Keratinocyte (primary cell): ENCODE results near the gene FMR1NB. TPM values are rescaled to one million over a fixed set of nuclear protein-coding genes. Genes with fewer than 3 reads are reported as not detected.

Source experiments
- DNase-seq: peaks from one replicate; pipeline ENCODE4 v3.0.0-alpha.2; 2011; ENCODE audit warnings: low read depth, missing footprints, low spot score
- FAIRE-seq: peaks from 2 replicates; lab custom pipeline; 2011; peaks lifted over from hg19 to GRCh38; lab: Jason Lieb, UNC
- H2AFZ ChIP-seq: 2 replicates; pipeline ENCODE4 v1.6.0; 2012; ENCODE audit warnings: low read length, control low read depth, inconsistent platforms; ENCODE audit not compliant: control insufficient read depth
- H3K27ac ChIP-seq: 2 replicates; pipeline ENCODE4 v1.5.1; 2011; ENCODE audit warnings: low read length; ENCODE audit not compliant: control insufficient read depth, insufficient read depth
- H3K27me3 ChIP-seq: 3 replicates; pipeline ENCODE4 v1.6.0; 2011; ENCODE audit warnings: low read length; ENCODE audit not compliant: control insufficient read depth, insufficient read depth; ENCODE audit errors: extremely low read depth
- H3K36me3 ChIP-seq, 2 experiments: 2 replicates in 1 of 2; 3 replicates in 1 of 2; pipeline ENCODE4 v1.5.1; 2011; ENCODE audit warnings: low read length in 2 of 2, mild to moderate bottlenecking in 1 of 2; ENCODE audit not compliant: control insufficient read depth in 2 of 2, insufficient read depth in 2 of 2; ENCODE audit errors: extremely low read depth in 1 of 2
- H3K4me1 ChIP-seq: 3 replicates; pipeline ENCODE4 v1.5.1; 2011; ENCODE audit warnings: low read length; ENCODE audit not compliant: control insufficient read depth, insufficient read depth; ENCODE audit errors: extremely low read depth
- H3K4me2 ChIP-seq: 3 replicates; pipeline ENCODE4 v1.6.0; 2011; ENCODE audit warnings: low read depth, low read length; ENCODE audit not compliant: control insufficient read depth, insufficient read depth; ENCODE audit errors: extremely low read depth
- H3K4me3 ChIP-seq, 3 experiments: fragments of 200-600 bp in 1 of 3; sonication (generic) in 1 of 3; 2 replicates in 2 of 3; 3 replicates in 1 of 3; pipeline ENCODE4 v1.5.1; 2011 to 2016; ENCODE audit warnings: low read length in 3 of 3, mild to moderate bottlenecking in 3 of 3, control low read depth in 2 of 3, inconsistent platforms in 1 of 3, low read depth in 1 of 3, mixed read lengths in 1 of 3, mixed run types in 1 of 3, moderate library complexity in 1 of 3; ENCODE audit not compliant: control insufficient read depth in 2 of 3, insufficient read depth in 2 of 3; ENCODE audit errors: extremely low read depth in 1 of 3
- H3K79me2 ChIP-seq: 2 replicates; pipeline ENCODE4 v1.6.0; 2012; ENCODE audit warnings: low read length; ENCODE audit not compliant: control insufficient read depth, insufficient read depth
- H3K9ac ChIP-seq: 3 replicates; pipeline ENCODE4 v1.6.0; 2011; ENCODE audit warnings: low read length; ENCODE audit not compliant: control insufficient read depth, insufficient read depth; ENCODE audit errors: extremely low read depth
- H3K9me1 ChIP-seq: 3 replicates; pipeline ENCODE4 v1.6.0; 2011; ENCODE audit warnings: low read length; ENCODE audit not compliant: control insufficient read depth, insufficient read depth; ENCODE audit errors: extremely low read depth
- H3K9me3 ChIP-seq: 2 replicates; pipeline ENCODE4 v1.5.1; 2012; ENCODE audit warnings: low read depth, low read length; ENCODE audit not compliant: control insufficient read depth
- H4K20me1 ChIP-seq: 3 replicates; pipeline ENCODE4 v1.6.0; 2011; ENCODE audit warnings: low read length; ENCODE audit not compliant: control insufficient read depth, insufficient read depth; ENCODE audit errors: extremely low read depth
- EZH2 ChIP-seq: IDR thresholded peaks from one replicate; pipeline ENCODE4 v1.6.1; 2012; ENCODE audit warnings: inconsistent platforms, mild to moderate bottlenecking, low read length, moderate library complexity
- dilution Hi-C: fragments of 300-500 bp; cut with MboI; formaldehyde crosslinking; loops from one replicate; pipeline ENCODE4 v1.7.0; 2020; ENCODE audit warnings: low sequenced_read_pairs; ENCODE audit not compliant: extremely low pct_ligation_motif_present
- polyA plus RNA-seq, 5 experiments: library from polyadenylated mRNA; depleted of rRNA in 3 of 5; stranded (reverse) in 3 of 5; stranded (forward) in 1 of 5; unstranded in 1 of 5; fragments of >200 nt; gene quantifications; 1 replicate in 1 of 5; 2 replicates in 3 of 5; 3 replicates in 1 of 5; pipeline versions ENCODE4 v1.2.1 to v1.2.3, GENCODE V29; 2011 to 2012; ENCODE audit warnings: missing spikeins in 2 of 5, low read depth in 1 of 5, low replicate concordance in 1 of 5
- TF ChIP-seq, protein P1 (sequence below), 3 experiments: IDR thresholded peaks in 1 of 3; conservative IDR thresholded peaks in 1 of 3; optimal IDR thresholded peaks in 1 of 3; 2 replicates in 2 of 3; 3 replicates in 1 of 3; pipeline versions ENCODE3 to v1.5.1; 2011; ENCODE audit warnings: low read length in 3 of 3, mild to moderate bottlenecking in 3 of 3, moderate library complexity in 2 of 3, control low read depth in 1 of 3, inconsistent platforms in 1 of 3; ENCODE audit not compliant: insufficient read depth in 2 of 3; ENCODE audit errors: extremely low read depth in 1 of 3

The FMR1NB gene
- polyA plus RNA-seq, 1 donor (not counting 4 experiments of a cell fraction or from before 2014, with no cell fraction given) = not detected

DNA sequence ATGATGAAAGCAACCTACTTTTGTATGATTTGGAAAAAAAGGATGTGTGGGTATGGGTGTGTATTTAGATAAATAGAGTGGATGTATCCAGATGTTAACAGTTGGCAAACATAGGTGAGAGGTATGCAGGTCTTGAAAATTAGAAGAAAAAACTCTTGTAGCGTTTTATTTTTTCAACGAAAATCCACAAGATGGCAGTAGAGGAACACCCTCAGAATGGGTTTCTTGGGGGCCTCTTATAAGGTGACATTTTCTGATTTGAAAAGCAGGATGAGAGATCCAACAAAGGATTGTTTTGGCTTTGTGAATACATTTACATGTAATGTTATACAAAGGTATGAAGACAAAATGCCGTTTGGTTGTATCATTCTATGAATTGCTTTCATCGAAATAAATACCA lies 68.3 kb downstream of the FMR1NB start:
- Histone ChIP-seq H3K36me3 (no peaks in the 10 kb centered on the region), H4K20me1 (no peaks in the 10 kb centered on the region), H3K4me3 (no peak overlapping the region), H3K79me2 (no peaks in the 10 kb centered on the region), H3K27ac (no peak overlapping the region), H3K4me1 (no peaks in the 10 kb centered on the region), H3K4me2 (no peak overlapping the region), H2AFZ (no peak overlapping the region), H3K9me3 (no peaks in the 10 kb centered on the region), H3K9ac (no peak overlapping the region), H3K9me1 (no peaks in the 10 kb centered on the region), H3K27me3 (no peaks in the 10 kb centered on the region)
- no peak for TF ChIP-seq EZH2
- TF ChIP-seq, protein P1, sequence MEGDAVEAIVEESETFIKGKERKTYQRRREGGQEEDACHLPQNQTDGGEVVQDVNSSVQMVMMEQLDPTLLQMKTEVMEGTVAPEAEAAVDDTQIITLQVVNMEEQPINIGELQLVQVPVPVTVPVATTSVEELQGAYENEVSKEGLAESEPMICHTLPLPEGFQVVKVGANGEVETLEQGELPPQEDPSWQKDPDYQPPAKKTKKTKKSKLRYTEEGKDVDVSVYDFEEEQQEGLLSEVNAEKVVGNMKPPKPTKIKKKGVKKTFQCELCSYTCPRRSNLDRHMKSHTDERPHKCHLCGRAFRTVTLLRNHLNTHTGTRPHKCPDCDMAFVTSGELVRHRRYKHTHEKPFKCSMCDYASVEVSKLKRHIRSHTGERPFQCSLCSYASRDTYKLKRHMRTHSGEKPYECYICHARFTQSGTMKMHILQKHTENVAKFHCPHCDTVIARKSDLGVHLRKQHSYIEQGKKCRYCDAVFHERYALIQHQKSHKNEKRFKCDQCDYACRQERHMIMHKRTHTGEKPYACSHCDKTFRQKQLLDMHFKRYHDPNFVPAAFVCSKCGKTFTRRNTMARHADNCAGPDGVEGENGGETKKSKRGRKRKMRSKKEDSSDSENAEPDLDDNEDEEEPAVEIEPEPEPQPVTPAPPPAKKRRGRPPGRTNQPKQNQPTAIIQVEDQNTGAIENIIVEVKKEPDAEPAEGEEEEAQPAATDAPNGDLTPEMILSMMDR (optimal IDR thresholded peaks at IDR 0.05 in 1 of 3, IDR thresholded peaks at IDR 0.05 in 1 of 3, conservative IDR thresholded peaks at IDR 0.05 in 1 of 3; ENCODE audit: extremely low read depth in 1 of 3, insufficient read depth in 2 of 3, low read length in 3 of 3) = peak in 2 of 3 experiments; percentile 27 to 47
- dilution Hi-C loops = no loop called here
- FAIRE-seq (no peak), DNase-seq (no peak)

DNA sequence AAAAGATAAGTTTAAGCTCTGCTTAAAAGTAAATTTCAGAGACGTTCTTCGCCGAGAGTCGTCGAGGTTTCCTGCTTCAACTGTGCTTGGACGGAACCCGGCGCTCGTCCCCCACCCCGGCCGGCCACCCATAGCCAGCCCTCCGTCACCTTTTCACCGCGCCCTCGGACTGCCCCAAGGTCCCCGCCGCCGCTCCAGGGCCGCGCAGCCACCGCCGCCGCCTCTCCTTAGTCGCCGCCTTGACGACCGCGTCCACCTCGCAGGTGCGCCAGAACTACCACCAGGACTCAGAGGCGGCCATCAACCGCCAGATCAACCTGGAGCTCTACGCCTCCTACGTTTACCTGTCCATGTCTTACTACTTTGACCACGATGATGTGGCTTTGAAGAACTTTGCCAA lies 70.8 kb downstream of the FMR1NB start:
- no peak for FAIRE-seq
- H3K79me2 ChIP-seq = no peaks in the 10 kb centered on the region
- no peaks in the 10 kb centered on the region for H3K27me3 ChIP-seq
- H3K4me2 ChIP-seq = no peak overlapping the region
- no peak for DNase-seq
- H3K9me1 ChIP-seq = no peaks in the 10 kb centered on the region
- no peak overlapping the region for H3K27ac ChIP-seq
- H3K4me1 ChIP-seq = no peaks in the 10 kb centered on the region
- TF ChIP-seq EZH2 = no peak
- TF ChIP-seq, protein P1 (optimal IDR thresholded peaks at IDR 0.05 in 1 of 3, IDR thresholded peaks at IDR 0.05 in 1 of 3, conservative IDR thresholded peaks at IDR 0.05 in 1 of 3; ENCODE audit: extremely low read depth in 1 of 3, insufficient read depth in 2 of 3, low read length in 3 of 3) = no peak
- no peak overlapping the region for H2AFZ ChIP-seq
- no peaks in the 10 kb centered on the region for H4K20me1 ChIP-seq
- no peaks in the 10 kb centered on the region for H3K36me3 ChIP-seq
- no peaks in the 10 kb centered on the region for H3K9me3 ChIP-seq
- no peak overlapping the region for H3K9ac ChIP-seq
- dilution Hi-C loops = no loop called here
- H3K4me3 ChIP-seq = no peak overlapping the region
